ENCODE measurements around the gene NKX6-2. TPM values are rescaled to one million over a fixed set of nuclear protein-coding genes. Genes with fewer than 3 reads are reported as not detected.
A peak's percentile ranks its signal among the peaks of the same experiment; 100 is the strongest.

NKX6-2 gene
- total RNA-seq, 2 donors from 2014 or later = 5.0 TPM; not detected in 1

GRCh38 chr10:132784866-132785722 is 853 bp downstream of the NKX6-2 start:
- intact Hi-C loops (cut with DNase I) = loop anchor here (10.0 kb wide), 1 partner anchor 130 kb away; no protein-coding TSS in a partner anchor
- Histone ChIP-seq H3K4me1 (replicated peaks) (peaks cover 15% of the 10 kb centered on the region), H3K4me3 (peak overlapping the region in 1 of 2 donors; percentile 20), H3K27me3 (replicated peaks; ENCODE audit: insufficient read depth) (peaks cover 34% of the 10 kb centered on the region), H3K27ac (no peak overlapping the region), H3K9me3 (no peaks in the 10 kb centered on the region), H3K36me3 (no peaks in the 10 kb centered on the region)
- WGBS = 11% methylated on average over 60 of the region's 111 CpGs
- no peak for DNase-seq (ENCODE audit: low spot score)
- TF ChIP-seq CTCF (IDR thresholded peaks at IDR 0.05) (no peak), POLR2A (IDR thresholded peaks at IDR 0.05) (no peak), POLR2AphosphoS5 (IDR thresholded peaks at IDR 0.05) (no peak)

- peaks cover 33% of the 10 kb centered on the region for H3K27me3 ChIP-seq (replicated peaks; ENCODE audit: insufficient read depth)
- WGBS = 25% methylated on average over 106 of the region's 106 CpGs
- DNase-seq (ENCODE audit: low spot score) = no peak
- H3K9me3 ChIP-seq = no peaks in the 10 kb centered on the region
- no peak overlapping the region for H3K27ac ChIP-seq
- TF ChIP-seq CTCF (IDR thresholded peaks at IDR 0.05) (no peak), POLR2AphosphoS5 (IDR thresholded peaks at IDR 0.05) (no peak), POLR2A (IDR thresholded peaks at IDR 0.05) (no peak)
- intact Hi-C loops (cut with DNase I) = loop anchor here (10.0 kb wide), 1 partner anchor 129 kb away; no protein-coding TSS in a partner anchor
- no peak overlapping the region for H3K4me3 ChIP-seq
- peaks cover 15% of the 10 kb centered on the region for H3K4me1 ChIP-seq (replicated peaks)
- no peaks in the 10 kb centered on the region for H3K36me3 ChIP-seq
These were observed 1.7 kb downstream of the NKX6-2 start for GRCh38 chr10:132783940-132784865.

GRCh38 chr10:132783165-132783939 is 2.6 kb downstream of the NKX6-2 start:
- intact Hi-C loops (cut with DNase I) = loop anchor here (10.0 kb wide), 1 partner anchor 129 kb away; no protein-coding TSS in a partner anchor
- Histone ChIP-seq H3K4me3 (no peak overlapping the region), H3K36me3 (no peaks in the 10 kb centered on the region), H3K27ac (no peak overlapping the region), H3K4me1 (replicated peaks) (peaks cover 15% of the 10 kb centered on the region), H3K27me3 (replicated peaks; ENCODE audit: insufficient read depth) (peaks cover 26% of the 10 kb centered on the region), H3K9me3 (no peaks in the 10 kb centered on the region)
- WGBS = 93% methylated on average over 30 of the region's 30 CpGs
- DNase-seq (ENCODE audit: low spot score) = no peak
- TF ChIP-seq POLR2A (IDR thresholded peaks at IDR 0.05) (no peak), POLR2AphosphoS5 (IDR thresholded peaks at IDR 0.05) (no peak), CTCF (IDR thresholded peaks at IDR 0.05) (no peak)

- intact Hi-C loops (cut with DNase I) = loop anchor here (10.0 kb wide), 1 partner anchor 127 kb away; no protein-coding TSS in a partner anchor
- TF ChIP-seq POLR2AphosphoS5 (IDR thresholded peaks at IDR 0.05) = no peak
- Histone ChIP-seq H3K4me1 (replicated peaks) (no peaks in the 10 kb centered on the region), H3K27ac (no peak overlapping the region), H3K27me3 (replicated peaks; ENCODE audit: insufficient read depth) (peaks cover 12% of the 10 kb centered on the region), H3K36me3 (no peaks in the 10 kb centered on the region), H3K9me3 (no peaks in the 10 kb centered on the region), H3K4me3 (no peak overlapping the region)
- no peak for DNase-seq (ENCODE audit: low spot score)
- WGBS = 93% methylated on average over 20 of the region's 20 CpGs
These were observed 4.4 kb downstream of the NKX6-2 start for GRCh38 chr10:132781556-132781955.
